HEK293T (cell line): ENCODE measurements around the gene FAM171A1.
"Not testable (repeated sequence)": the region's sequence is repeated elsewhere in the genome, so short reads cannot be mapped to it uniquely, and the experiment has no call there.

Source experiments
- CTCF ChIA-PET: fragments of 350-600 bp; formaldehyde crosslinking; extraction: SDS; loops from one replicate; lab custom pipeline; 2021; ENCODE audit warnings: antibody characterized with exemption, inconsistent platforms; lab: Yijun Ruan, JAX
- POLR2A ChIA-PET: fragments of 350-600 bp; formaldehyde crosslinking; extraction: SDS; loops from one replicate; lab custom pipeline; 2020; ENCODE audit warnings: antibody characterized with exemption, inconsistent platforms; lab: Yijun Ruan, JAX
- DNase-seq: peaks from one replicate; pipeline ENCODE4 v3.0.0; 2012; ENCODE audit warnings: mixed read lengths; ENCODE audit errors: extremely low spot score
- ARNT ChIP-seq: fragments of 450-650 bp; IDR thresholded peaks from 2 replicates; pipeline ENCODE4 v1.6.1; 2017; ENCODE audit warnings: mild to moderate bottlenecking
- BHLHE40 ChIP-seq: fragments of 450-650 bp; IDR thresholded peaks from 2 replicates; pipeline ENCODE4 v1.6.1; 2016; ENCODE audit warnings: mild to moderate bottlenecking, moderate library complexity, borderline replicate concordance
- CTBP1 ChIP-seq: fragments of 450-650 bp; IDR thresholded peaks from 2 replicates; pipeline ENCODE4 v1.6.1; 2016; ENCODE audit warnings: borderline replicate concordance
- ELF4 ChIP-seq: fragments of 450-650 bp; IDR thresholded peaks from 2 replicates; pipeline ENCODE4 v1.6.1; 2017; ENCODE audit warnings: antibody characterized with exemption
- FOXA1 ChIP-seq: fragments of 450-650 bp; IDR thresholded peaks from 2 replicates; pipeline ENCODE4 v1.6.1; 2016; ENCODE audit warnings: mild to moderate bottlenecking
- FOXK2 ChIP-seq: fragments of 450-650 bp; IDR thresholded peaks from 2 replicates; pipeline ENCODE4 v1.6.1; 2016; ENCODE audit warnings: mild to moderate bottlenecking
- FOXM1 ChIP-seq: fragments of 450-650 bp; IDR thresholded peaks from 2 replicates; pipeline ENCODE4 v1.6.1; 2017; ENCODE audit warnings: mild to moderate bottlenecking, borderline replicate concordance
- HDGF ChIP-seq: fragments of 450-650 bp; IDR thresholded peaks from 2 replicates; pipeline ENCODE4 v1.6.1; 2017; ENCODE audit warnings: antibody characterized with exemption, borderline replicate concordance
- L3MBTL2 ChIP-seq: fragments of 450-650 bp; conservative IDR thresholded peaks from 2 replicates; pipeline ENCODE4 v1.6.1; 2016; ENCODE audit warnings: mild to moderate bottlenecking
- LEF1 ChIP-seq: fragments of 450-650 bp; IDR thresholded peaks from 2 replicates; pipeline ENCODE4 v1.6.1; 2017; ENCODE audit warnings: mild to moderate bottlenecking, borderline replicate concordance
- NFRKB ChIP-seq: fragments of 450-650 bp; IDR thresholded peaks from 2 replicates; pipeline ENCODE4 v1.6.1; 2016; ENCODE audit warnings: mild to moderate bottlenecking, moderate library complexity
- SP1 ChIP-seq: fragments of 450-650 bp; IDR thresholded peaks from 2 replicates; pipeline ENCODE4 v1.6.1; 2017
- SUZ12 ChIP-seq: fragments of 450-650 bp; IDR thresholded peaks from 2 replicates; pipeline ENCODE4 v1.6.1; 2016; ENCODE audit warnings: mild to moderate bottlenecking
- TARDBP ChIP-seq: fragments of 450-650 bp; IDR thresholded peaks from 2 replicates; pipeline ENCODE4 v1.6.1; 2016
- ZNF384 ChIP-seq: fragments of 450-650 bp; IDR thresholded peaks from 2 replicates; pipeline ENCODE4 v1.6.1; 2016
- TF ChIP-seq, protein P1 (sequence below): fragments of 450-650 bp; IDR thresholded peaks from 2 replicates; pipeline ENCODE4 v1.6.1; 2016

The FAM171A1 gene

GRCh38 chr10:15405319-15405718, 34.2 kb upstream of the FAM171A1 start:
- no peak for DNase-seq
- no peak for TF ChIP-seq SUZ12
- TF ChIP-seq FOXM1: no peak
- no peak for TF ChIP-seq TARDBP
- TF ChIP-seq ZNF384: no peak
- no peak for TF ChIP-seq FOXK2
- TF ChIP-seq ARNT: no peak
- TF ChIP-seq CTBP1: no peak
- TF ChIP-seq BHLHE40: no peak
- TF ChIP-seq NFRKB: no peak
- no peak for TF ChIP-seq FOXA1
- POLR2A ChIA-PET: no interaction called here
- CTCF ChIA-PET: no interaction called here

DNA sequence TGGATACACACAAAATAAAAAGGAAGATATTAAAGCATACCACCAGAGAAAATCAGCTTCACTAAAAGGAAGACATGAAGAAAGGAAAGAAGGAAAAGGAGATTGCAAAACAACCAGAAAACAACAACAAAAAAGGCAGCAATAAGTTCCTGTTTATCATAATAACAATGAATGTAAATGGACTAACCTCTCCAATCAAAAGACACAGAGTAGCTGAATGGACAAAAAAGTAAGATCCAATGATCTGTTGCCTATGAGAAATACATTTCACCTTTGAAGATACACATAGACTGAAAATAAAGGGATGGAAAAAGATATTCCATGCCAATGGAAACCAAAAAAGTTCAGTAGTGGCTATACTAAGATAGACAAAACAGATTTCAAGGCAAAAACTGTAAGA, 30.3 kb upstream of the FAM171A1 start:
- DNase-seq: no peak
- TF ChIP-seq L3MBTL2: no peak
- TF ChIP-seq ARNT: no peak
- TF ChIP-seq SP1: no peak
- no peak for TF ChIP-seq ELF4
- TF ChIP-seq LEF1: no peak
- no peak for TF ChIP-seq FOXM1
- TF ChIP-seq CTBP1: no peak
- TF ChIP-seq SUZ12: no peak
- TF ChIP-seq, protein P1, sequence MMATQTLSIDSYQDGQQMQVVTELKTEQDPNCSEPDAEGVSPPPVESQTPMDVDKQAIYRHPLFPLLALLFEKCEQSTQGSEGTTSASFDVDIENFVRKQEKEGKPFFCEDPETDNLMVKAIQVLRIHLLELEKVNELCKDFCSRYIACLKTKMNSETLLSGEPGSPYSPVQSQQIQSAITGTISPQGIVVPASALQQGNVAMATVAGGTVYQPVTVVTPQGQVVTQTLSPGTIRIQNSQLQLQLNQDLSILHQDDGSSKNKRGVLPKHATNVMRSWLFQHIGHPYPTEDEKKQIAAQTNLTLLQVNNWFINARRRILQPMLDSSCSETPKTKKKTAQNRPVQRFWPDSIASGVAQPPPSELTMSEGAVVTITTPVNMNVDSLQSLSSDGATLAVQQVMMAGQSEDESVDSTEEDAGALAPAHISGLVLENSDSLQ: no peak
- TF ChIP-seq FOXA1: no peak
- no peak for TF ChIP-seq TARDBP
- TF ChIP-seq BHLHE40: no peak
- no peak for TF ChIP-seq ZNF384
- TF ChIP-seq FOXK2: no peak
- no peak for TF ChIP-seq HDGF
- TF ChIP-seq NFRKB: no peak
- ChIA-PET POLR2A (no interaction called here), CTCF (no interaction called here)

GRCh38 chr10:15400461-15400860, 29.4 kb upstream of the FAM171A1 start:
- DNase-seq, CTCF ChIA-PET, POLR2A ChIA-PET: not testable (repeated sequence)

- DNase-seq: no peak
- ChIA-PET CTCF (no interaction called here), POLR2A (no interaction called here)
- TF ChIP-seq L3MBTL2 (no peak), FOXA1 (no peak), CTBP1 (no peak)
- TF ChIP-seq, protein P1: no peak
Measured at GRCh38 chr10:15399060-15399661, 28.1 kb upstream of the FAM171A1 start.

DNA sequence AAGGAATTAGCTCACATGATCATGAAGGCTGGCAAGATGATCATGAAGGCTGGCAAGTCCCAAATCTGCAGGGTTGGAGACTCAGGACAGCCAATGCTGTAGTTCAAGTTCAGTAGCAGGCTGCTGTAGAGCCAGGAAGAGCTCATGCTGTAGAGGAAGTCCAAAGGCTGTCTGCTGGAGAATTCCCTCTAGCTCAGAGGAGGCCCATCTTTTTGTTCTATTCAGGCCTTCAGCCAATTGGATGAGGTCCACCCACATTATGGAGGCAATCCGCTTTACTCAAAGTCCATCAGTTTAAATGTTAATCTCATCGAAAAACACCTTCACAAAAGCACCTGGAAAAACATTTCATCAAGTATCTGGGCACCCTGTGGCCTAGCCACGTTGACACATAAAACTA, 24.8 kb upstream of the FAM171A1 start:
- DNase-seq: no peak
- POLR2A ChIA-PET: no interaction called here

DNA sequence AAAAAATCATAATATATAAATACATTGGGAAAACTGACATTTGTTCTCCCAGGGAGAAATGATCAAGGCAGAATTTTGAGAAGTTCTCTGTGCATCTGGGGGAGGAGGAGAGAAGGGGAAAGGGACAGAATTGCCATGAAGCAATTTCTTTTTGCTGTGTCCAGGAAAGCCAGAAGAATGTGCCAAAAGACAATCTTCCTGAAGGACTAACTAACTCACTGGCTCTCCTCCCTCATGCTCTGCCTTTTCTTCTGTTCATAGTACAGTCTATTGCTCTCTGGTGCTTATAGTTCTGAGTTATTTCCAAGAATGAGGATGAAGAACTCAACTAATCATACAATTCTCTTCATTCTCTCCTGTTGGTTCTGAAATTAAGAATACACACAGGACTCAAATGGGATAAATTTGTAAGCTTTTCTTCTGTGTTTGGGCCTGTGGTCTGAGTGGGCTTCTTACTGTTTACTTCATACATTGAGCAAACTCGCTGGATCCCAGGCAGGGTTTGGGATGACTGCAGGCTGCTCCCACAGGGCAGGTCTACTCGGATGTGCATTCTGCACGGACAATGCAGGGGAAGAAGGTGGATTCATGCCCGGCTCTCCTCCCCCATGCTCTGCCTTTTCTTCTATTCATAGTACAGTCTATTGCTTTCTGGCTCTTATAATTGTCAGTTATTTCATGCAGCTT, 22.2 kb upstream of the FAM171A1 start:
- ChIA-PET CTCF (no interaction called here), POLR2A (no interaction called here)
- no peak for TF ChIP-seq LEF1
- TF ChIP-seq ELF4: no peak
- DNase-seq: no peak

More for the DNA sequence above, 24.8 kb upstream of the FAM171A1 start:
- CTCF ChIA-PET: no interaction called here
- TF ChIP-seq ELF4 (no peak), ARNT (no peak), ZNF384 (no peak), BHLHE40 (no peak), CTBP1 (no peak), L3MBTL2 (no peak), TARDBP (no peak), HDGF (no peak), FOXK2 (no peak), NFRKB (no peak)

DNA sequence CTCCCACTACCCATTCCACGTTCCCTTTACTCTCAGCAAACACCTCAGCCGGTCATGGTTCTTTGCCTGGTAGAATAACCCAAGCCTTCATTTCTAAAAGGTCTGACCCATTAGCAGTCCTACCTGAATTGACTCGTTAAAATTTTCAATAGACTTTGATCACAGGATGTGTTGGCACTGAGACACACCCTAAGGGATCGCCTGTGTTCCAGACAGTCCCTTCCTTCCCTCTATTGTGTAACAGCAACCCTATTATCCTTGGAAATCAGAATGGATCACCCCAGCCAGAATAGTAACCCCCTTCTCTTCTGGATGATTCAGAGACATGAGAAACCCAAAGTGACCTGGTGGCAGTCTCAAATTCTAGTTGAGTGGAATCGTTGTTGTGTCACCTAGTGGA, 20.4 kb upstream of the FAM171A1 start:
- no peak for DNase-seq
- ChIA-PET POLR2A (no interaction called here), CTCF (no interaction called here)
- TF ChIP-seq ELF4: no peak
- no peak for TF ChIP-seq TARDBP
- TF ChIP-seq FOXK2: no peak
- no peak for TF ChIP-seq BHLHE40
- TF ChIP-seq HDGF: no peak

GRCh38 chr10:15388172-15388571, 17.1 kb upstream of the FAM171A1 start:
- CTCF ChIA-PET: interaction anchor here (0.6 to 0.7 kb wide), 2 partner anchors 79 to 400 kb away, joined by 3 read pairs; no protein-coding TSS in a partner anchor
- DNase-seq, POLR2A ChIA-PET: not testable (repeated sequence)
